ENCODE results near the gene GTPBP1. TPM values are rescaled to one million over a fixed set of nuclear protein-coding genes. Genes with fewer than 3 reads are reported as not detected.

Gene GTPBP1
- total RNA-seq, 1 experiment from 2014 or later, result 28.9 TPM

DNA sequence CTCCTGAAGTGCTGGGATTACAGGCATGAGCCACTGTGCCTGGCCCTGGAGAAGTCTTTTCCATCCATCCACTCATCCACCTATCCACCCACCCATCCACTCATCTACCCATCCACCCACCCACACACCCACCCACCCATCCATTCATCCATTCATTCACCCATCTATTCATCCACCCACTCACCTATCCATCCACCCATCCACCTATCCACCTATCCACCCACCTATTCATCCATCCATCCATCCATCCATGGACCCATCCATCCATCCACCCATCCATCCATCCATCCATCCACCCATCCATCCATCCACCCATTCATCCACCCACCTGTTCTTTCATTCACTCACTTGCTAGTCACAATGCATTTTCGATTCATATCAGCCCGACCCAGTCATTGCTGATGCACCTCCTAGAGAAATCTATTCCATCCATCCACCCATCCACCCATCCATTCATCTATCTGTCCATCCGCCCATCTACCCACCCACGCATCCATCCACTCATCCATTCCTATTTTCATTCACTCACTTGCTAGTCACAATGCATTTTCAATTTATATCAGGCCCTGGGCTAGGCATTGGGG, 67.7 kb downstream of the GTPBP1 start:
- H3K4me3 ChIP-seq, result no peak overlapping the region
- no peak for DNase-seq (ENCODE audit: low read depth in 1 of 2, low spot score in 2 of 2)
- H3K36me3 ChIP-seq, result no peaks in the 10 kb centered on the region
- H3K4me1 ChIP-seq (replicated peaks), result no peaks in the 10 kb centered on the region
- no peaks in the 10 kb centered on the region for H3K27me3 ChIP-seq (replicated peaks)
- no peak overlapping the region for H3K27ac ChIP-seq
- H3K9me3 ChIP-seq (replicated peaks), result no peaks in the 10 kb centered on the region

- Histone ChIP-seq H3K36me3 (no peaks in the 10 kb centered on the region), H3K27ac (no peak overlapping the region), H3K27me3 (replicated peaks) (no peaks in the 10 kb centered on the region), H3K4me3 (no peak overlapping the region), H3K4me1 (replicated peaks) (no peaks in the 10 kb centered on the region), H3K9me3 (replicated peaks) (no peaks in the 10 kb centered on the region)
- DNase-seq (ENCODE audit: low read depth in 1 of 2, low spot score in 2 of 2), result no peak
Observed at GRCh38 chr22:38774496-38775166, 68.9 kb downstream of the GTPBP1 start.

- Histone ChIP-seq H3K27me3 (replicated peaks) (no peaks in the 10 kb centered on the region), H3K9me3 (replicated peaks) (no peaks in the 10 kb centered on the region), H3K36me3 (no peaks in the 10 kb centered on the region), H3K4me3 (no peak overlapping the region), H3K4me1 (replicated peaks) (no peaks in the 10 kb centered on the region), H3K27ac (no peak overlapping the region)
- no peak for DNase-seq (ENCODE audit: low read depth in 1 of 2, low spot score in 2 of 2)
Observed at GRCh38 chr22:38775656-38776055, 69.9 kb downstream of the GTPBP1 start.

DNA sequence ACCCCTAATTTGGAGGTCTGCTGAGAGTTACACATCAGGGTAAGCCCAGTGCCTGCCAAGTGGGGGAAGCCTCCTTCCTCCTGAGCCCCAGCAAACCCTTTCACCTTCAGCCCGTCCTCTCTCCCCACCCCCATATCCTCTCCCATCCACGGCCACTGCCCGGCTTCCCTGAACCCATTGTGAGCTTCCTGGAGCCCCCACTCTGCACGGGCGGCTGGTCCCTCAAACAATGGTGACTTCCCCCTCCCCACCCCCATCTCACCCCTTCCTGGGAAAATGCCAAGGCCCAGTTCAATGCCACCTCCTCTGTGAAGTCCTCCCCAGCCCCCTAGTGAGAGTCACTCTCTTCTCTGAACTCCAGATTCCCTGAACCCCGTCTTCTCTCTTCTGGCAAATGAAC, 70.3 kb downstream of the GTPBP1 start:
- no peak overlapping the region for H3K27ac ChIP-seq
- no peaks in the 10 kb centered on the region for H3K36me3 ChIP-seq
- H3K27me3 ChIP-seq (replicated peaks), result no peaks in the 10 kb centered on the region
- H3K4me3 ChIP-seq, result no peak overlapping the region
- DNase-seq (ENCODE audit: low read depth in 1 of 2, low spot score in 2 of 2), result no peak
- no peaks in the 10 kb centered on the region for H3K9me3 ChIP-seq (replicated peaks)
- no peaks in the 10 kb centered on the region for H3K4me1 ChIP-seq (replicated peaks)

- Histone ChIP-seq H3K27ac (no peak overlapping the region), H3K4me1 (replicated peaks) (no peaks in the 10 kb centered on the region), H3K36me3 (0 out of 2 replicates have a peak, but pooled peaks cover 4% of the 10 kb centered on the region), H3K27me3 (replicated peaks) (no peaks in the 10 kb centered on the region), H3K4me3 (no peak overlapping the region), H3K9me3 (replicated peaks) (no peaks in the 10 kb centered on the region)
- no peak for DNase-seq (ENCODE audit: low read depth in 1 of 2, low spot score in 2 of 2)
Observed at GRCh38 chr22:38777087-38777671, 71.4 kb downstream of the GTPBP1 start.

GRCh38 chr22:38781033-38781432, 75.3 kb downstream of the GTPBP1 start:
- H3K4me3 ChIP-seq, result no peak overlapping the region

DNA sequence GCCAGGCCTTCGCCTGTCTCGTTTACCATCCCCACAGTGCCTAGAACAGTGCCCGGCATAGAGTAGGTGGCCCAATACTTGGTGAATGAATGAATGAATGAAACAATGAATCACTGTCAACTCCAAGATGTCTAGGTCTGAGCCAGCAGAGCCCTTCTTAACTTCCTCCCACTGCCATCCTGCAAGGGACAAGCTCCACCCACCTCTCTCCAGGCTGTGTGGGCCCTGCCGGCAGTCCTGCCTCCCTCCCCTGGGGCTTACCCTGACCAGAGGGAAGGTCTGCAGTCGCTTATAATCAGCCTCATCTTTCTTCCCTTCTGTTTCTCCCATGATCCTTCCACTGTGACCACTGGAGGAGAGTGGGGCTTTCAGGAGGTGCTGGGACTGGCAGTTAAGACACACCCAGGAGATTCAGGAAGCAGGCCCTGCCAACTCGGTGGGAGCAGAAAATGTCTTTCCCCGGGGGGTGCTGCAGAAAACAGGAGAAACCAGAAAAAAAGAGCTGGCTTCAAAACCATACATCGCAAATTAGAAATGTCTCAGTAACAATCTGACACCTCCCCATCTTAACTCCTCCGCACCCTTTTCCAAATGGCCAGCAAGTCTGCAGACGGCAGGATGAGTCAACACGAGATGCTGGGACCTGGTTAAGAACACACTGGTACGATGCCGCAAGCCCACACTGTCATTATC, 76.8 kb downstream of the GTPBP1 start:
- H3K4me1 ChIP-seq (replicated peaks), result no peaks in the 10 kb centered on the region
- no peaks in the 10 kb centered on the region for H3K9me3 ChIP-seq (replicated peaks)
- H3K4me3 ChIP-seq, result no peak overlapping the region
- H3K27ac ChIP-seq, result no peak overlapping the region
- no peak for DNase-seq (ENCODE audit: low read depth in 1 of 2, low spot score in 2 of 2)
- H3K27me3 ChIP-seq (replicated peaks), result no peaks in the 10 kb centered on the region
- 0 out of 2 replicates have a peak, but pooled peaks cover 4% of the 10 kb centered on the region for H3K36me3 ChIP-seq

More at GRCh38 chr22:38781033-38781432, 75.3 kb downstream of the GTPBP1 start:
- 0 out of 2 replicates have a peak, but pooled peaks cover 4% of the 10 kb centered on the region for H3K36me3 ChIP-seq
- H3K27me3 ChIP-seq (replicated peaks), result no peaks in the 10 kb centered on the region
- DNase-seq (ENCODE audit: low read depth in 1 of 2, low spot score in 2 of 2), result no peak
- H3K9me3 ChIP-seq (replicated peaks), result no peaks in the 10 kb centered on the region
- H3K4me1 ChIP-seq (replicated peaks), result no peaks in the 10 kb centered on the region
- H3K27ac ChIP-seq, result no peak overlapping the region

Other genes with a start within 250 kb of the GTPBP1 start
- 15.4 and 26.1 TPM in 2 replicates for gene KDELR3, start 237.8 kb upstream of the GTPBP1 start, total RNA-seq (2014; rRNA removed; shearing (Covaris generic))
- gene DDX17, start 199.6 kb upstream of the GTPBP1 start, total RNA-seq (2014; rRNA removed; shearing (Covaris generic)), result 277 and 362 TPM in 2 replicates
- not detected in 2 replicates for gene DMC1, start 135.8 kb upstream of the GTPBP1 start, total RNA-seq (2014; rRNA removed; shearing (Covaris generic))
- gene FAM227A, start 49.6 kb upstream of the GTPBP1 start, total RNA-seq (2014; rRNA removed; shearing (Covaris generic)), result 0.42 TPM in 1 of 2 replicates, not detected in the other
- gene CBY1, start 49.3 kb upstream of the GTPBP1 start, total RNA-seq (2014; rRNA removed; shearing (Covaris generic)), result 8.8 and 13.5 TPM in 2 replicates
- gene TOMM22, start 24.0 kb upstream of the GTPBP1 start, total RNA-seq (2014; rRNA removed; shearing (Covaris generic)), result 61.0 and 103 TPM in 2 replicates
- gene JOSD1, start 5.0 kb upstream of the GTPBP1 start, total RNA-seq (2014; rRNA removed; shearing (Covaris generic)), result 53.5 and 67.0 TPM in 2 replicates
- 201 and 238 TPM in 2 replicates for gene SUN2, start 50.1 kb downstream of the GTPBP1 start, total RNA-seq (2014; rRNA removed; shearing (Covaris generic))
- gene DNAL4, start 88.2 kb downstream of the GTPBP1 start, total RNA-seq (2014; rRNA removed; shearing (Covaris generic)), result 19.9 and 33.9 TPM in 2 replicates
- 2.1 and 2.2 TPM in 2 replicates for gene NPTXR, start 138.1 kb downstream of the GTPBP1 start, total RNA-seq (2014; rRNA removed; shearing (Covaris generic))
- 22.6 and 28.5 TPM in 2 replicates for gene CBX6, start 166.3 kb downstream of the GTPBP1 start, total RNA-seq (2014; rRNA removed; shearing (Covaris generic))

Measured in SJSA1 (cell line).